HCT116 (cell line): ENCODE data around the gene KCNN3. TPM values are rescaled to one million over a fixed set of nuclear protein-coding genes. Genes with fewer than 3 reads are reported as not detected.

Experiments
- ATAC-seq: fragments of 200-7000 bp; cut with Tn5 transposase; 2 replicates; pipeline ENCODE4 v1.9.1; 2020; ENCODE audit warnings: mild to moderate bottlenecking, moderate library complexity
- BruUV-seq: library from RNA; stranded (reverse); fragments of 400-500 nt; replicated peaks from 2 replicates; lab custom pipeline; 2021; lab: Mats Ljungman, UMichigan
- CTCF ChIA-PET: fragments of 300-600 bp; sonication (Branson Sonifier 250); formaldehyde crosslinking; loops from one replicate; lab custom pipeline; 2021; ENCODE audit warnings: antibody characterized with exemption; lab: Charles Lee
- POLR2A ChIA-PET: fragments of 300-600, 350-600 bp; sonication (Branson Sonifier 250); formaldehyde crosslinking; loops from one replicate; lab custom pipeline; 2021; ENCODE audit warnings: antibody characterized with exemption; lab: Charles Lee
- RAD21 ChIA-PET, 2 experiments: fragments of 300-600 bp; sonication (Branson Sonifier 250); formaldehyde crosslinking; loops; one replicate each; lab custom pipeline; 2023; ENCODE audit warnings: low total read pairs in 2 of 2; ENCODE audit not compliant: uncharacterized antibody in 2 of 2, unreplicated experiment in 2 of 2, low non-redundant PET in 1 of 2; lab: Charles Lee
- DNase-seq: peaks from one replicate; pipeline ENCODE4 v3.0.0-alpha.2; 2010; ENCODE audit warnings: low read depth, low spot score
- H2AFZ ChIP-seq: fragments of 200-600 bp; shearing (Covaris generic), sonication (generic); 2 replicates; pipeline ENCODE4 v1.6.1; 2017; ENCODE audit warnings: low read depth, mixed run types, mixed read lengths, antibody characterized with exemption, low read length; ENCODE audit not compliant: poor library complexity, severe bottlenecking
- H3K27ac ChIP-seq: 2 replicates; pipeline ENCODE4 v1.5.1; 2012; ENCODE audit warnings: low read depth, low read length
- H3K27me3 ChIP-seq: fragments of 200-600 bp; sonication (generic); 2 replicates; pipeline ENCODE4 v1.6.1; 2016; ENCODE audit warnings: mixed run types, low read length, mixed read lengths; ENCODE audit not compliant: insufficient read depth
- H3K36me3 ChIP-seq, 2 experiments: fragments of 200-500 bp in 1 of 2; fragments of 200-600 bp in 1 of 2; sonication (Bioruptor generic) in 1 of 2; sonication (generic) in 1 of 2; 2 replicates each; pipeline versions ENCODE4 v1.5.1 to v1.6.1; 2014 to 2016; ENCODE audit warnings: low read length in 2 of 2, inconsistent platforms in 1 of 2, mixed read lengths in 1 of 2, mixed run types in 1 of 2; ENCODE audit not compliant: insufficient read depth in 2 of 2, control insufficient read depth in 1 of 2
- H3K4me1 ChIP-seq, 2 experiments: fragments of 200-600 bp in 1 of 2; sonication (generic) in 1 of 2; 2 replicates each; pipeline versions ENCODE4 v1.5.1 to v1.6.1; 2012 to 2017; ENCODE audit warnings: low read length in 2 of 2, inconsistent platforms in 1 of 2, mild to moderate bottlenecking in 1 of 2, mixed read lengths in 1 of 2, mixed run types in 1 of 2, moderate library complexity in 1 of 2; ENCODE audit not compliant: insufficient read depth in 2 of 2, control insufficient read depth in 1 of 2
- H3K4me2 ChIP-seq: fragments of 200-600 bp; sonication (generic); 2 replicates; pipeline ENCODE4 v1.6.1; 2017; ENCODE audit warnings: mixed run types, low read length, mixed read lengths
- H3K4me3 ChIP-seq, 2 experiments: fragments of 200-600 bp in 1 of 2; sonication (generic) in 1 of 2; replicated peaks in 1 of 2; 2 replicates each; pipeline ENCODE4 v1.5.1; 2011 to 2016; ENCODE audit warnings: low read length in 2 of 2, control low read depth in 1 of 2, low read depth in 1 of 2, mild to moderate bottlenecking in 1 of 2, mixed read lengths in 1 of 2, mixed run types in 1 of 2
- H3K79me2 ChIP-seq: fragments of 200-600 bp; sonication (generic); 2 replicates; pipeline ENCODE4 v1.6.1; 2017; ENCODE audit warnings: mild to moderate bottlenecking, mixed run types, low read length, moderate library complexity, mixed read lengths; ENCODE audit not compliant: insufficient read depth
- H3K9ac ChIP-seq: fragments of 200-600 bp; sonication (generic); 2 replicates; pipeline ENCODE4 v1.6.1; 2016; ENCODE audit warnings: low read length, mixed read lengths
- H3K9me2 ChIP-seq: fragments of 200-600 bp; sonication (generic), shearing (Covaris generic); 2 replicates; pipeline ENCODE4 v1.6.1; 2017; ENCODE audit warnings: mixed run types, mild to moderate bottlenecking, moderate library complexity; ENCODE audit not compliant: insufficient read depth
- H3K9me3 ChIP-seq, 2 experiments: fragments of 200-500 bp in 1 of 2; fragments of 200-600 bp in 1 of 2; sonication (Bioruptor generic) in 1 of 2; sonication (generic) in 1 of 2; 2 replicates each; pipeline ENCODE4 v1.6.1; 2014 to 2017; ENCODE audit warnings: low read length in 2 of 2, mixed read lengths in 2 of 2, inconsistent platforms in 1 of 2, low read depth in 1 of 2, mild to moderate bottlenecking in 1 of 2, mixed run types in 1 of 2, moderate library complexity in 1 of 2; ENCODE audit not compliant: control insufficient read depth in 1 of 2, insufficient read depth in 1 of 2
- H4K20me1 ChIP-seq: fragments of 200-600 bp; sonication (generic), shearing (Covaris generic); 2 replicates; pipeline ENCODE4 v1.6.1; 2017; ENCODE audit warnings: mixed run types, mild to moderate bottlenecking, moderate library complexity; ENCODE audit not compliant: insufficient read depth
- ATF3 ChIP-seq: IDR thresholded peaks from 2 replicates; pipeline ENCODE4 v1.6.1; 2012
- CBX3 ChIP-seq: IDR thresholded peaks from 2 replicates; pipeline ENCODE4 v1.6.1; 2012; ENCODE audit warnings: low read depth
- CTCF ChIP-seq, 3 experiments: fragments of 200-600 bp in 1 of 3; sonication (generic) in 1 of 3; IDR thresholded peaks in 2 of 3; conservative IDR thresholded peaks in 1 of 3; 2 replicates each; pipeline ENCODE4 v1.5.1; 2012 to 2017; ENCODE audit warnings: low read depth in 2 of 3, low read length in 2 of 3, antibody characterized with exemption in 1 of 3, borderline replicate concordance in 1 of 3, control low read depth in 1 of 3, mild to moderate bottlenecking in 1 of 3, mixed read lengths in 1 of 3, mixed run types in 1 of 3, moderate library complexity in 1 of 3; ENCODE audit not compliant: insufficient read depth in 1 of 3
- EGR1 ChIP-seq: IDR thresholded peaks from 2 replicates; pipeline ENCODE4 v1.6.1; 2012; ENCODE audit warnings: low read depth
- EZH2 ChIP-seq: fragments of 200-600 bp; sonication (generic); IDR thresholded peaks from 2 replicates; pipeline ENCODE4 v1.6.1; 2017; ENCODE audit warnings: antibody characterized with exemption, mixed run types
- POLR2A ChIP-seq: IDR thresholded peaks from 2 replicates; pipeline ENCODE4 v1.7.0; 2011; ENCODE audit warnings: borderline replicate concordance; ENCODE audit not compliant: insufficient read depth, insufficient read length; ENCODE audit errors: extremely low read depth
- POLR2AphosphoS5 ChIP-seq: IDR thresholded peaks from 2 replicates; pipeline ENCODE4 v1.6.1; 2011; ENCODE audit warnings: mild to moderate bottlenecking, low read depth, low read length, moderate library complexity
- RAD21 ChIP-seq: IDR thresholded peaks from 2 replicates; pipeline ENCODE4 v1.6.1; 2012; ENCODE audit warnings: low read depth, mild to moderate bottlenecking
- SP1 ChIP-seq: IDR thresholded peaks from 2 replicates; pipeline ENCODE4 v1.6.1; 2012; ENCODE audit warnings: low read depth
- ZFX ChIP-seq: fragments of 450-650 bp; IDR thresholded peaks from 2 replicates; pipeline ENCODE4 v1.6.1; 2017
- intact Hi-C: fragments of 100-400 bp; cut with micrococcal nuclease; formaldehyde crosslinking; loops from 2 replicates; pipeline ENCODE4 v1.10.0; 2022
- total RNA-seq: library from RNA; stranded (reverse); gene quantifications from one replicate; pipeline ENCODE4 v1.2.1, GENCODE V29; 2021; ENCODE audit not compliant: unreplicated experiment

KCNN3 gene
- total RNA-seq, 1 experiment from 2014 or later, result 1.1 TPM

GRCh38 chr1:154906621-154907081 lies 36.6 kb upstream of the KCNN3 start:
- ATAC-seq (0 out of 2 replicates have a peak, but pooled peaks have one; percentile 46), DNase-seq (peak; percentile 22)
- peak; percentile 76 for TF ChIP-seq RAD21
- peak; percentile 27; the same call in 1 of the 2 replicates for TF ChIP-seq CBX3
- peak; percentile 46 to 63 (median 55); a peak in 5 of 6 replicates for TF ChIP-seq CTCF (IDR thresholded peaks at IDR 0.05 in 2 of 3, conservative IDR thresholded peaks at IDR 0.05 in 1 of 3; ENCODE audit: borderline replicate concordance in 1 of 3, insufficient read depth in 1 of 3, low read depth in 2 of 3, low read length in 2 of 3)
- no peak for TF ChIP-seq EGR1
- Histone ChIP-seq H3K27ac (no peak overlapping the region), H3K4me1 (no peaks in the 10 kb centered on the region), H3K4me2 (no peak overlapping the region), H3K79me2 (no peaks in the 10 kb centered on the region), H3K9ac (no peak overlapping the region), H3K36me3 (no peaks in the 10 kb centered on the region), H3K27me3 (no peaks in the 10 kb centered on the region), H3K4me3 (no peak overlapping the region), H3K9me3 (peaks cover 0 to 17% of the 10 kb centered on the region in 2 experiments; a peak in 1 of 4 replicates), H4K20me1 (no peaks in the 10 kb centered on the region), H3K9me2 (no peaks in the 10 kb centered on the region), H2AFZ (no peak overlapping the region)
- BruUV-seq, result no TSS peak
- ChIA-PET CTCF (interaction anchor here (0.9 kb wide), 1 partner anchor 111 kb away, joined by 4 read pairs; no protein-coding TSS in a partner anchor), POLR2A (no interaction called here), RAD21 (no interaction called here)
- intact Hi-C loops, result no loop called here

GRCh38 chr1:154902938-154903566 lies 33.0 kb upstream of the KCNN3 start:
- ChIA-PET POLR2A (no interaction called here), RAD21 (no interaction called here), CTCF (no interaction called here)
- Histone ChIP-seq H3K36me3 (no peaks in the 10 kb centered on the region), H3K4me2 (no peak overlapping the region), H4K20me1 (no peaks in the 10 kb centered on the region), H3K9me2 (no peaks in the 10 kb centered on the region), H3K9me3 (peaks cover 0 to 8% of the 10 kb centered on the region in 2 experiments; a peak in 1 of 4 replicates), H3K9ac (no peak overlapping the region), H3K27me3 (no peaks in the 10 kb centered on the region), H2AFZ (no peak overlapping the region), H3K79me2 (no peaks in the 10 kb centered on the region), H3K4me3 (no peak overlapping the region), H3K27ac (no peak overlapping the region), H3K4me1 (no peaks in the 10 kb centered on the region)
- BruUV-seq, result no TSS peak
- DNase-seq (no peak), ATAC-seq (no peak)
- intact Hi-C loops, result no loop called here
- TF ChIP-seq EZH2 (no peak), SP1 (no peak), ATF3 (no peak), RAD21 (no peak), POLR2A (no peak), POLR2AphosphoS5 (no peak), CTCF (IDR thresholded peaks at IDR 0.05 in 2 of 3, conservative IDR thresholded peaks at IDR 0.05 in 1 of 3; ENCODE audit: borderline replicate concordance in 1 of 3, insufficient read depth in 1 of 3, low read depth in 2 of 3, low read length in 2 of 3) (no peak), ZFX (no peak)
